GM12878 (cell line): ENCODE measurements around the gene SLCO3A1. TPM values are rescaled to one million over a fixed set of nuclear protein-coding genes. Genes with fewer than 3 reads are reported as not detected.

Source experiments
- ATAC-seq: fragments of 200-7000 bp; cut with Tn5 transposase; 3 replicates; pipeline ENCODE4 v1.9.1; 2020; ENCODE audit warnings: mild to moderate bottlenecking, moderate library complexity
- BruUV-seq: library from RNA; stranded (reverse); fragments of 400-500 nt; replicated peaks from 2 replicates; lab custom pipeline; 2021; lab: Mats Ljungman, UMichigan
- CTCF ChIA-PET: fragments of 300-600 bp; sonication (Branson Sonifier 250); formaldehyde crosslinking; extraction: SDS; loops from one replicate; lab custom pipeline; 2021; ENCODE audit warnings: inconsistent platforms; lab: Yijun Ruan, JAX
- POLR2A ChIA-PET: fragments of 350-600 bp; formaldehyde crosslinking; extraction: SDS; loops from one replicate; lab custom pipeline; 2021; ENCODE audit warnings: inconsistent platforms; lab: Charles Lee
- RAD21 ChIA-PET: fragments of 300-600 bp; sonication (Branson Sonifier 250); formaldehyde crosslinking; loops from one replicate; lab custom pipeline; 2023; ENCODE audit warnings: antibody characterized with exemption; ENCODE audit not compliant: unreplicated experiment; lab: Charles Lee
- SMC1A ChIA-PET: fragments of 300-600 bp; sonication (Branson Sonifier 250); formaldehyde crosslinking; loops from one replicate; lab custom pipeline; 2023; ENCODE audit not compliant: unreplicated experiment, uncharacterized antibody; lab: Charles Lee
- DNase-seq: peaks from one replicate; pipeline ENCODE4 v3.0.0-alpha.2; 2011; ENCODE audit warnings: low read depth, low spot score
- FAIRE-seq: peaks from 3 replicates; lab custom pipeline; 2011; peaks lifted over from hg19 to GRCh38; lab: Jason Lieb, UNC
- H2AFZ ChIP-seq: 2 replicates; pipeline ENCODE4 v1.6.0; 2011; ENCODE audit warnings: low read depth, low read length, control low read depth; ENCODE audit not compliant: control insufficient read depth
- H3K27ac ChIP-seq: 2 replicates; pipeline ENCODE4 v1.5.1; 2011; ENCODE audit warnings: control low read depth; ENCODE audit not compliant: control insufficient read depth, insufficient read depth
- H3K27me3 ChIP-seq, 2 experiments: replicated peaks in 1 of 2; 2 replicates each; pipeline versions ENCODE4 v1.6.0 to v1.6.1; 2011; ENCODE audit warnings: low read length in 1 of 2; ENCODE audit not compliant: control insufficient read depth in 2 of 2, insufficient read depth in 2 of 2
- H3K36me3 ChIP-seq, 2 experiments: 2 replicates each; pipeline ENCODE4 v1.5.1; 2011; ENCODE audit warnings: low read length in 1 of 2; ENCODE audit not compliant: control insufficient read depth in 2 of 2, insufficient read depth in 2 of 2
- H3K4me1 ChIP-seq: 2 replicates; pipeline ENCODE4 v1.6.1; 2011; ENCODE audit warnings: mild to moderate bottlenecking, low read length, moderate library complexity, mixed read lengths; ENCODE audit not compliant: control insufficient read depth, insufficient read depth
- H3K4me2 ChIP-seq: 2 replicates; pipeline ENCODE4 v1.6.0; 2011; ENCODE audit warnings: control low read depth; ENCODE audit not compliant: control insufficient read depth, insufficient read depth
- H3K4me3 ChIP-seq: fragments of 200-600 bp; sonication (generic); 2 replicates; pipeline ENCODE4 v1.5.1; 2016
- H3K79me2 ChIP-seq: 2 replicates; pipeline ENCODE4 v1.6.0; 2011; ENCODE audit warnings: low read length; ENCODE audit not compliant: control insufficient read depth, insufficient read depth
- H3K9ac ChIP-seq: 2 replicates; pipeline ENCODE4 v1.8.0; 2011; ENCODE audit warnings: low read length, control low read depth, mixed read lengths; ENCODE audit not compliant: control insufficient read depth, insufficient read depth
- H3K9me3 ChIP-seq: replicated peaks from 3 replicates; pipeline ENCODE4 v1.5.1; 2011; ENCODE audit warnings: mild to moderate bottlenecking, low read length; ENCODE audit not compliant: control insufficient read depth, insufficient read depth
- H4K20me1 ChIP-seq: 2 replicates; pipeline ENCODE4 v1.6.0; 2011; ENCODE audit not compliant: control insufficient read depth, insufficient read depth
- BCL11A ChIP-seq: IDR thresholded peaks from 2 replicates; pipeline ENCODE4 v1.6.1; 2011; ENCODE audit warnings: low read depth, low read length
- CTCF ChIP-seq, 3 experiments: IDR thresholded peaks in 2 of 3; conservative IDR thresholded peaks in 1 of 3; 2 replicates each; pipeline ENCODE4 v1.5.1; 2011; ENCODE audit warnings: low read depth in 3 of 3, low read length in 3 of 3, mild to moderate bottlenecking in 3 of 3, control low read depth in 2 of 3, moderate library complexity in 2 of 3, inconsistent platforms in 1 of 3, mixed read lengths in 1 of 3; ENCODE audit not compliant: control insufficient read depth in 2 of 3, insufficient read depth in 1 of 3; ENCODE audit errors: extremely low read depth in 1 of 3
- CUX1 ChIP-seq: IDR thresholded peaks from 2 replicates; pipeline ENCODE4 v1.6.1; 2012; ENCODE audit warnings: improper control_type of control experiment, low read depth, low read length; ENCODE audit not compliant: insufficient replicate concordance
- EED ChIP-seq: sonication (generic); IDR thresholded peaks from 2 replicates; pipeline ENCODE4 v1.6.1; 2016; ENCODE audit warnings: antibody characterized with exemption, low read depth
- FOXK2 ChIP-seq: fragments of 450-650 bp; IDR thresholded peaks from 2 replicates; pipeline ENCODE4 v1.6.1; 2017; ENCODE audit warnings: mild to moderate bottlenecking, moderate library complexity
- GABPA ChIP-seq: IDR thresholded peaks from 2 replicates; pipeline ENCODE4 v1.6.1; 2014; ENCODE audit warnings: antibody characterized with exemption, low read depth, mild to moderate bottlenecking, inconsistent platforms
- KAT2A ChIP-seq: conservative IDR thresholded peaks from 2 replicates; pipeline ENCODE4 v1.6.1; 2011; ENCODE audit warnings: low read depth, low read length; ENCODE audit not compliant: control insufficient read depth
- KDM1A ChIP-seq: fragments of 200-600 bp; sonication (generic); IDR thresholded peaks from 2 replicates; pipeline ENCODE4 v1.6.1; 2016; ENCODE audit warnings: borderline replicate concordance
- MEF2B ChIP-seq: fragments of 450-650 bp; IDR thresholded peaks from 2 replicates; pipeline ENCODE4 v1.6.1; 2018; ENCODE audit warnings: mild to moderate bottlenecking, moderate library complexity; ENCODE audit not compliant: partially characterized antibody, poor library complexity, severe bottlenecking
- MXI1 ChIP-seq: fragments of 150-350 bp; IDR thresholded peaks from 2 replicates; pipeline ENCODE4 v1.6.1; 2011; ENCODE audit warnings: low read depth, mild to moderate bottlenecking, inconsistent platforms, low read length, improper control_type of control experiment
- NBN ChIP-seq: fragments of 450-650 bp; IDR thresholded peaks from 2 replicates; pipeline ENCODE4 v1.6.1; 2016
- NR2F1 ChIP-seq: fragments of 450-650 bp; conservative IDR thresholded peaks from 2 replicates; pipeline ENCODE4 v1.6.1; 2017; ENCODE audit warnings: mild to moderate bottlenecking
- PKNOX1 ChIP-seq: fragments of 450-650 bp; IDR thresholded peaks from 2 replicates; pipeline ENCODE4 v1.6.1; 2016; ENCODE audit warnings: mild to moderate bottlenecking
- ZNF207 ChIP-seq: fragments of 450-650 bp; IDR thresholded peaks from 2 replicates; pipeline ENCODE4 v1.6.1; 2014; ENCODE audit warnings: antibody characterized with exemption, mild to moderate bottlenecking, borderline replicate concordance
- WGBS: methylation state at CpG from one replicate; pipeline ENCODE4 v1.1.6; 2016; ENCODE audit warnings: low lambda C conversion rate; ENCODE audit not compliant: insufficient replicate concordance, insufficient coverage; ENCODE audit errors: missing lambda C conversion rate; 5-methylcytosine and 5-hydroxymethylcytosine counted together
- in situ Hi-C: fragments of 300-500 bp; cut with MboI; formaldehyde crosslinking; loops from 9 replicates; pipeline ENCODE4 v1.14.3; 2018; ENCODE audit warnings: mixed read lengths
- intact Hi-C: fragments of 100-400 bp; cut with micrococcal nuclease; formaldehyde crosslinking; loops from one replicate; pipeline ENCODE4 v1.14.2; 2022; ENCODE audit not compliant: unreplicated experiment
- polyA plus RNA-seq, 11 experiments: library from polyadenylated mRNA; depleted of rRNA in 4 of 11; unstranded in 6 of 11; stranded (reverse) in 5 of 11; fragments of >200 nt; fragmentation: Nextera tagmentation in 4 of 11; fragmentation: Illumina TruSeq in 1 of 11; extraction: Ambion mirVana in 4 of 11; extraction: Trizol in 1 of 11; gene quantifications; 1 replicate in 1 of 11; 2 replicates in 10 of 11; pipeline versions ENCODE4 v1.2.1 to v1.2.3, GENCODE V29; 2011 to 2016; ENCODE audit warnings: inconsistent platforms in 2 of 11, missing spikeins in 2 of 11, low read depth in 1 of 11
- total RNA-seq, 4 experiments: library from RNA; depleted of rRNA in 3 of 4; stranded (reverse); fragments of >200 nt in 3 of 4; fragmentation: Illumina TruSeq in 1 of 4; extraction: Trizol in 1 of 4; gene quantifications; 2 replicates each; pipeline versions ENCODE4 v1.2.1 to v1.2.3, GENCODE V29; 2013 to 2021

Gene SLCO3A1
- total and polyA plus RNA-seq, 10 of the 15 experiments (the other 5 are each of a cell fraction or from before 2014, with no cell fraction given) = 0.05 to 5.9 (median 0.31) TPM

GRCh38 chr15:92092289-92093105 is 239.0 kb downstream of the SLCO3A1 start (continued):
- TF ChIP-seq CUX1 (no peak), KDM1A (no peak), NR2F1 (no peak), ZNF207 (no peak), BCL11A (no peak)

- no peak overlapping the region for H3K27ac ChIP-seq
- DNase-seq = no peak
- ChIA-PET CTCF (interaction anchor here (0.6 to 1.7 kb wide), 6 partner anchors 18 to 390 kb away, joined by 3 to 6 read pairs (median 4); no protein-coding TSS in a partner anchor), SMC1A (interaction anchor here (1.2 to 1.4 kb wide), 2 partner anchors 28 to 426 kb away, joined by 3 read pairs; no protein-coding TSS in a partner anchor), POLR2A (no interaction called here), RAD21 (no interaction called here)
- H4K20me1 ChIP-seq = no peaks in the 10 kb centered on the region
- BruUV-seq = no TSS peak
- peak; percentile 83 for ATAC-seq
- WGBS = 3% methylated on average over 4 of the region's 4 CpGs
- H3K4me1 ChIP-seq = peaks cover 11% of the 10 kb centered on the region
- no peak overlapping the region; the same call in none of the 2 replicates for H2AFZ ChIP-seq
- H3K4me2 ChIP-seq = no peak overlapping the region
- in situ Hi-C loops = loop anchor here (5.0 kb wide), 3 partner anchors 132 to 622 kb away; no protein-coding TSS in a partner anchor
- H3K9ac ChIP-seq = no peak overlapping the region
- peak; percentile 38 for FAIRE-seq
- no peak overlapping the region for H3K4me3 ChIP-seq
- peaks cover 2% of the 10 kb centered on the region; the same call in 1 of the 3 replicates for H3K9me3 ChIP-seq
- H3K79me2 ChIP-seq = no peaks in the 10 kb centered on the region
- H3K27me3 ChIP-seq = no peaks in the 10 kb centered on the region
- no peaks in the 10 kb centered on the region for H3K36me3 ChIP-seq
- intact Hi-C loops = loop anchor here (2.0 to 5.0 kb wide), 2 partner anchors 427 to 619 kb away; no protein-coding TSS in a partner anchor
- TF ChIP-seq GABPA = peak; percentile 23; the same call in 1 of the 2 replicates
- no peak for TF ChIP-seq PKNOX1
- TF ChIP-seq NBN = no peak
- no peak for TF ChIP-seq FOXK2
- no peak for TF ChIP-seq CTCF (IDR thresholded peaks at IDR 0.05 in 2 of 3, conservative IDR thresholded peaks at IDR 0.05 in 1 of 3; ENCODE audit: control insufficient read depth in 2 of 3, extremely low read depth in 1 of 3, insufficient read depth in 1 of 3, low read depth in 3 of 3, low read length in 3 of 3)
- TF ChIP-seq MXI1 = no peak
- no peak for TF ChIP-seq MEF2B
- TF ChIP-seq KAT2A = no peak
- TF ChIP-seq EED = no peak
These were observed 242.2 kb downstream of the SLCO3A1 start for GRCh38 chr15:92095693-92096092.
